ENCODE results near the gene LRRC3. TPM values are rescaled to one million over a fixed set of nuclear protein-coding genes. Genes with fewer than 3 reads are reported as not detected.

The LRRC3 gene
- total and polyA plus RNA-seq, 5 experiments from 2014 or later, result 0.06 to 0.91 (median 0.32) TPM

GRCh38 chr21:44418108-44418875 lies 37.0 kb upstream of the LRRC3 start:
- DNase-seq, result peak in 1 of 10 donors; percentile 11
- H3K4me1 Mint-ChIP-seq, result peaks cover 0 to 4% (median 0%) of the 10 kb centered on the region in 4 donors

GRCh38 chr21:44418876-44419230 lies 36.5 kb upstream of the LRRC3 start:
- Mint-ChIP-seq H3K27ac (no peak overlapping the region), H3K9me3 (peaks cover 0 to 11% (median 0%) of the 10 kb centered on the region in 9 donors), H3K27me3 (no peaks in the 10 kb centered on the region), H3K4me3 (no peak overlapping the region), H3K36me3 (no peaks in the 10 kb centered on the region), H3K4me1 (peaks cover 0 to 4% (median 0%) of the 10 kb centered on the region in 4 donors)
- DNase-seq, result peak in 1 of 10 donors; percentile 32
- no peak for ATAC-seq
- POLR2A ChIA-PET, result no interaction called here

More at GRCh38 chr21:44418108-44418875, 37.0 kb upstream of the LRRC3 start:
- Mint-ChIP-seq H3K27me3 (no peaks in the 10 kb centered on the region), H3K4me3 (no peak overlapping the region), H3K27ac (no peak overlapping the region), H3K36me3 (no peaks in the 10 kb centered on the region), H3K9me3 (peaks cover 0 to 11% (median 0%) of the 10 kb centered on the region in 9 donors)
- no peak for ATAC-seq
- POLR2A ChIA-PET, result no interaction called here

GRCh38 chr21:44419679-44420078 lies 35.6 kb upstream of the LRRC3 start:
- no peak for DNase-seq
- no peak for ATAC-seq
- POLR2A ChIA-PET, result no interaction called here
- no peaks in the 10 kb centered on the region for H3K27me3 Mint-ChIP-seq
- H3K27ac Mint-ChIP-seq, result peak overlapping the region in 1 of 10 donors; percentile 31
- peaks cover 0 to 4% (median 0%) of the 10 kb centered on the region in 4 donors for H3K4me1 Mint-ChIP-seq
- no peak overlapping the region for H3K4me3 Mint-ChIP-seq
- no peaks in the 10 kb centered on the region for H3K36me3 Mint-ChIP-seq
- peaks cover 0 to 11% (median 0%) of the 10 kb centered on the region in 9 donors for H3K9me3 Mint-ChIP-seq

GRCh38 chr21:44420416-44421205 lies 34.7 kb upstream of the LRRC3 start:
- Mint-ChIP-seq H3K4me3 (no peak overlapping the region), H3K4me1 (peaks cover 0 to 4% (median 0%) of the 10 kb centered on the region in 4 donors), H3K27me3 (no peaks in the 10 kb centered on the region), H3K9me3 (peaks cover 0 to 11% (median 0%) of the 10 kb centered on the region in 9 donors), H3K27ac (no peak overlapping the region), H3K36me3 (no peaks in the 10 kb centered on the region)
- POLR2A ChIA-PET, result no interaction called here
- no peak for ATAC-seq
- DNase-seq, result peak in 1 of 10 donors; percentile 45

- peak in 1 of 10 donors; percentile 13 for DNase-seq
- Mint-ChIP-seq H3K27ac (no peak overlapping the region), H3K27me3 (no peaks in the 10 kb centered on the region), H3K9me3 (peaks cover 0 to 11% (median 0%) of the 10 kb centered on the region in 9 donors), H3K4me1 (peaks cover 0 to 4% (median 0%) of the 10 kb centered on the region in 4 donors), H3K36me3 (no peaks in the 10 kb centered on the region), H3K4me3 (no peak overlapping the region)
- POLR2A ChIA-PET, result no interaction called here
- ATAC-seq, result no peak
Measured at GRCh38 chr21:44421901-44422840, 33.1 kb upstream of the LRRC3 start.

GRCh38 chr21:44423312-44423821 lies 31.9 kb upstream of the LRRC3 start:
- H3K27ac Mint-ChIP-seq, result peak overlapping the region in 2 of 10 donors; percentile 25 to 83
- H3K4me1 Mint-ChIP-seq, result peaks cover 0 to 7% (median 0%) of the 10 kb centered on the region in 4 donors
- H3K4me3 Mint-ChIP-seq, result peak overlapping the region in 1 of 10 donors; percentile 48
- H3K36me3 Mint-ChIP-seq, result no peaks in the 10 kb centered on the region
- ATAC-seq (no peak), DNase-seq (peak in 1 of 10 donors; percentile 23)
- POLR2A ChIA-PET, result no interaction called here
- no peaks in the 10 kb centered on the region for H3K27me3 Mint-ChIP-seq
- H3K9me3 Mint-ChIP-seq, result peaks cover 0 to 11% (median 0%) of the 10 kb centered on the region in 9 donors

GRCh38 chr21:44423941-44424607 lies 31.2 kb upstream of the LRRC3 start:
- POLR2A ChIA-PET, result no interaction called here
- Mint-ChIP-seq H3K27me3 (no peaks in the 10 kb centered on the region), H3K27ac (no peak overlapping the region), H3K4me3 (no peak overlapping the region), H3K9me3 (peaks cover 0 to 9% (median 2%) of the 10 kb centered on the region in 9 donors), H3K36me3 (no peaks in the 10 kb centered on the region), H3K4me1 (peaks cover 0 to 7% (median under 1%) of the 10 kb centered on the region in 4 donors)
- DNase-seq (peak in 1 of 10 donors; percentile 52), ATAC-seq (no peak)

GRCh38 chr21:44424608-44425306 lies 30.6 kb upstream of the LRRC3 start:
- Mint-ChIP-seq H3K9me3 (peaks cover 0 to 11% (median 2%) of the 10 kb centered on the region in 9 donors), H3K4me1 (peaks cover 0 to 2% (median under 1%) of the 10 kb centered on the region in 4 donors), H3K27me3 (no peaks in the 10 kb centered on the region), H3K4me3 (no peak overlapping the region), H3K36me3 (peaks cover 0 to 2% (median 0%) of the 10 kb centered on the region in 3 donors), H3K27ac (no peak overlapping the region)
- ATAC-seq (no peak), DNase-seq (peak in 1 of 10 donors; percentile 46)
- POLR2A ChIA-PET, result no interaction called here

- POLR2A ChIA-PET, result no interaction called here
- ATAC-seq (no peak), DNase-seq (peak in 1 of 10 donors; percentile 55)
- no peak overlapping the region for H3K27ac Mint-ChIP-seq
- H3K9me3 Mint-ChIP-seq, result peaks cover 1 to 16% (median 6%) of the 10 kb centered on the region in 9 donors
- peak overlapping the region in 1 of 10 donors; percentile 19 for H3K4me3 Mint-ChIP-seq
- peaks cover 0 to 7% (median 0%) of the 10 kb centered on the region in 3 donors for H3K36me3 Mint-ChIP-seq
- no peaks in the 10 kb centered on the region for H3K27me3 Mint-ChIP-seq
- peaks cover 0 to 2% (median under 1%) of the 10 kb centered on the region in 4 donors for H3K4me1 Mint-ChIP-seq
Measured at GRCh38 chr21:44425307-44425894, 29.9 kb upstream of the LRRC3 start.

- DNase-seq (peak in 1 of 10 donors; percentile 56), ATAC-seq (no peak)
- Mint-ChIP-seq H3K9me3 (peaks cover 1 to 21% (median 11%) of the 10 kb centered on the region in 9 donors), H3K4me3 (no peak overlapping the region), H3K27me3 (no peaks in the 10 kb centered on the region), H3K4me1 (peaks cover 0 to 2% (median under 1%) of the 10 kb centered on the region in 4 donors), H3K36me3 (peaks cover 0 to 11% (median 2%) of the 10 kb centered on the region in 3 donors), H3K27ac (no peak overlapping the region)
- POLR2A ChIA-PET, result no interaction called here
Measured at GRCh38 chr21:44425895-44426662, 29.2 kb upstream of the LRRC3 start.

All from naive thymus-derived CD8-positive, alpha-beta T cell (primary cell).